Keratinocyte (primary cell): Measurements from ENCODE around the gene KRTAP10-7. TPM values are rescaled to one million over a fixed set of nuclear protein-coding genes. Genes with fewer than 3 reads are reported as not detected.

ENCODE experiments used
- DNase-seq: peaks from one replicate; pipeline ENCODE4 v3.0.0-alpha.2; 2011; ENCODE audit warnings: low read depth, missing footprints, low spot score
- FAIRE-seq: peaks from 2 replicates; lab custom pipeline; 2011; peaks lifted over from hg19 to GRCh38; lab: Jason Lieb, UNC
- H2AFZ ChIP-seq: 2 replicates; pipeline ENCODE4 v1.6.0; 2012; ENCODE audit warnings: low read length, control low read depth, inconsistent platforms; ENCODE audit not compliant: control insufficient read depth
- H3K27ac ChIP-seq: 2 replicates; pipeline ENCODE4 v1.5.1; 2011; ENCODE audit warnings: low read length; ENCODE audit not compliant: control insufficient read depth, insufficient read depth
- H3K27me3 ChIP-seq: 3 replicates; pipeline ENCODE4 v1.6.0; 2011; ENCODE audit warnings: low read length; ENCODE audit not compliant: control insufficient read depth, insufficient read depth; ENCODE audit errors: extremely low read depth
- H3K36me3 ChIP-seq, 2 experiments: 2 replicates in 1 of 2; 3 replicates in 1 of 2; pipeline ENCODE4 v1.5.1; 2011; ENCODE audit warnings: low read length in 2 of 2, mild to moderate bottlenecking in 1 of 2; ENCODE audit not compliant: control insufficient read depth in 2 of 2, insufficient read depth in 2 of 2; ENCODE audit errors: extremely low read depth in 1 of 2
- H3K4me1 ChIP-seq: 3 replicates; pipeline ENCODE4 v1.5.1; 2011; ENCODE audit warnings: low read length; ENCODE audit not compliant: control insufficient read depth, insufficient read depth; ENCODE audit errors: extremely low read depth
- H3K4me2 ChIP-seq: 3 replicates; pipeline ENCODE4 v1.6.0; 2011; ENCODE audit warnings: low read depth, low read length; ENCODE audit not compliant: control insufficient read depth, insufficient read depth; ENCODE audit errors: extremely low read depth
- H3K4me3 ChIP-seq, 3 experiments: fragments of 200-600 bp in 1 of 3; sonication (generic) in 1 of 3; 2 replicates in 2 of 3; 3 replicates in 1 of 3; pipeline ENCODE4 v1.5.1; 2011 to 2016; ENCODE audit warnings: low read length in 3 of 3, mild to moderate bottlenecking in 3 of 3, control low read depth in 2 of 3, inconsistent platforms in 1 of 3, low read depth in 1 of 3, mixed read lengths in 1 of 3, mixed run types in 1 of 3, moderate library complexity in 1 of 3; ENCODE audit not compliant: control insufficient read depth in 2 of 3, insufficient read depth in 2 of 3; ENCODE audit errors: extremely low read depth in 1 of 3
- H3K79me2 ChIP-seq: 2 replicates; pipeline ENCODE4 v1.6.0; 2012; ENCODE audit warnings: low read length; ENCODE audit not compliant: control insufficient read depth, insufficient read depth
- H3K9ac ChIP-seq: 3 replicates; pipeline ENCODE4 v1.6.0; 2011; ENCODE audit warnings: low read length; ENCODE audit not compliant: control insufficient read depth, insufficient read depth; ENCODE audit errors: extremely low read depth
- H3K9me1 ChIP-seq: 3 replicates; pipeline ENCODE4 v1.6.0; 2011; ENCODE audit warnings: low read length; ENCODE audit not compliant: control insufficient read depth, insufficient read depth; ENCODE audit errors: extremely low read depth
- H3K9me3 ChIP-seq: 2 replicates; pipeline ENCODE4 v1.5.1; 2012; ENCODE audit warnings: low read depth, low read length; ENCODE audit not compliant: control insufficient read depth
- H4K20me1 ChIP-seq: 3 replicates; pipeline ENCODE4 v1.6.0; 2011; ENCODE audit warnings: low read length; ENCODE audit not compliant: control insufficient read depth, insufficient read depth; ENCODE audit errors: extremely low read depth
- CTCF ChIP-seq, 3 experiments: IDR thresholded peaks in 1 of 3; conservative IDR thresholded peaks in 1 of 3; optimal IDR thresholded peaks in 1 of 3; 2 replicates in 2 of 3; 3 replicates in 1 of 3; pipeline versions ENCODE3 to v1.5.1; 2011; ENCODE audit warnings: low read length in 3 of 3, mild to moderate bottlenecking in 3 of 3, moderate library complexity in 2 of 3, control low read depth in 1 of 3, inconsistent platforms in 1 of 3; ENCODE audit not compliant: insufficient read depth in 2 of 3; ENCODE audit errors: extremely low read depth in 1 of 3
- EZH2 ChIP-seq: IDR thresholded peaks from one replicate; pipeline ENCODE4 v1.6.1; 2012; ENCODE audit warnings: inconsistent platforms, mild to moderate bottlenecking, low read length, moderate library complexity
- dilution Hi-C: fragments of 300-500 bp; cut with MboI; formaldehyde crosslinking; loops from one replicate; pipeline ENCODE4 v1.7.0; 2020; ENCODE audit warnings: low sequenced_read_pairs; ENCODE audit not compliant: extremely low pct_ligation_motif_present
- polyA plus RNA-seq, 5 experiments: library from polyadenylated mRNA; depleted of rRNA in 3 of 5; stranded (reverse) in 3 of 5; stranded (forward) in 1 of 5; unstranded in 1 of 5; fragments of >200 nt; gene quantifications; 1 replicate in 1 of 5; 2 replicates in 3 of 5; 3 replicates in 1 of 5; pipeline versions ENCODE4 v1.2.1 to v1.2.3, GENCODE V29; 2011 to 2012; ENCODE audit warnings: missing spikeins in 2 of 5, low read depth in 1 of 5, low replicate concordance in 1 of 5

Gene KRTAP10-7
- polyA plus RNA-seq, 1 donor (not counting 4 experiments of a cell fraction or from before 2014, with no cell fraction given) = not detected

GRCh38 chr21:44567481-44568171, 32.8 kb upstream of the KRTAP10-7 start:
- TF ChIP-seq CTCF (optimal IDR thresholded peaks at IDR 0.05 in 1 of 3, IDR thresholded peaks at IDR 0.05 in 1 of 3, conservative IDR thresholded peaks at IDR 0.05 in 1 of 3; ENCODE audit: extremely low read depth in 1 of 3, insufficient read depth in 2 of 3, low read length in 3 of 3) (no peak), EZH2 (no peak)

GRCh38 chr21:44568261-44568660, 32.1 kb upstream of the KRTAP10-7 start:
- FAIRE-seq = no peak
- dilution Hi-C loops = no loop called here

More at GRCh38 chr21:44567481-44568171, 32.8 kb upstream of the KRTAP10-7 start:
- no peak overlapping the region for H3K4me3 ChIP-seq
- no peak overlapping the region for H3K27ac ChIP-seq
- no peaks in the 10 kb centered on the region for H3K9me3 ChIP-seq
- no peak overlapping the region for H2AFZ ChIP-seq
- H3K27me3 ChIP-seq = no peaks in the 10 kb centered on the region
- no peak overlapping the region for H3K9ac ChIP-seq
- no peaks in the 10 kb centered on the region for H4K20me1 ChIP-seq
- DNase-seq = no peak
- H3K36me3 ChIP-seq = no peaks in the 10 kb centered on the region
- dilution Hi-C loops = no loop called here
- no peak overlapping the region for H3K4me2 ChIP-seq
- no peaks in the 10 kb centered on the region for H3K4me1 ChIP-seq
- H3K9me1 ChIP-seq = no peaks in the 10 kb centered on the region
- FAIRE-seq = no peak
- no peaks in the 10 kb centered on the region for H3K79me2 ChIP-seq

More at GRCh38 chr21:44568261-44568660, 32.1 kb upstream of the KRTAP10-7 start:
- no peak for DNase-seq
- H4K20me1 ChIP-seq = no peaks in the 10 kb centered on the region
- no peaks in the 10 kb centered on the region for H3K36me3 ChIP-seq
- H3K4me1 ChIP-seq = no peaks in the 10 kb centered on the region
- H3K79me2 ChIP-seq = no peaks in the 10 kb centered on the region
- no peak overlapping the region for H2AFZ ChIP-seq
- H3K9me1 ChIP-seq = no peaks in the 10 kb centered on the region
- no peaks in the 10 kb centered on the region for H3K27me3 ChIP-seq
- no peak overlapping the region for H3K4me3 ChIP-seq
- TF ChIP-seq CTCF (optimal IDR thresholded peaks at IDR 0.05 in 1 of 3, IDR thresholded peaks at IDR 0.05 in 1 of 3, conservative IDR thresholded peaks at IDR 0.05 in 1 of 3; ENCODE audit: extremely low read depth in 1 of 3, insufficient read depth in 2 of 3, low read length in 3 of 3) (no peak), EZH2 (no peak)
- no peak overlapping the region for H3K4me2 ChIP-seq
- H3K9ac ChIP-seq = no peak overlapping the region
- H3K27ac ChIP-seq = no peak overlapping the region
- H3K9me3 ChIP-seq = no peaks in the 10 kb centered on the region
